K562 (cell line): ENCODE results near the gene NINL. TPM values are rescaled to one million over a fixed set of nuclear protein-coding genes. Genes with fewer than 3 reads are reported as not detected.

ENCODE experiments used
- ATAC-seq: fragments of 200-7000 bp; cut with Tn5 transposase; 3 replicates; pipeline ENCODE4 v1.9.1; 2020; ENCODE audit warnings: moderate library complexity
- BruUV-seq: library from RNA; stranded (reverse); fragments of 400-500 nt; replicated peaks from 2 replicates; lab custom pipeline; 2021; lab: Mats Ljungman, UMichigan
- CTCF ChIA-PET: fragments of 300-600 bp; formaldehyde crosslinking; extraction: SDS; loops from one replicate; lab custom pipeline; 2021; ENCODE audit warnings: low intra/inter-chr PET ratio; lab: Yijun Ruan, JAX
- POLR2A ChIA-PET: fragments of 300-600, 350-650 bp; sonication (Branson Sonifier 250); formaldehyde crosslinking; extraction: SDS; loops from one replicate; lab custom pipeline; 2021; ENCODE audit warnings: antibody characterized with exemption, inconsistent platforms; lab: Yijun Ruan, JAX
- DNase-seq, 4 experiments: peaks; one replicate each; pipeline versions ENCODE4 v3.0.0 to v3.0.0-alpha.2; 2011 to 2018; ENCODE audit warnings: low spot score in 3 of 4, mixed read lengths in 3 of 4; ENCODE audit errors: extremely low read depth in 1 of 4
- FAIRE-seq: peaks from 2 replicates; lab custom pipeline; 2011; peaks lifted over from hg19 to GRCh38; lab: Jason Lieb, UNC
- H2AFZ ChIP-seq: 2 replicates; pipeline ENCODE4 v1.6.0; 2011; ENCODE audit warnings: low read depth, low read length, control low read depth, inconsistent platforms
- H3K27ac ChIP-seq: fragments of 200-600 bp; 3 replicates; pipeline ENCODE4 v1.8.0; 2011; ENCODE audit warnings: low read depth, mild to moderate bottlenecking, control low read depth, inconsistent platforms, low read length, moderate library complexity, mixed read lengths; ENCODE audit errors: extremely low read depth
- H3K27me3 ChIP-seq, 2 experiments: fragments of 300-600 bp in 1 of 2; 2 replicates in 1 of 2; 3 replicates in 1 of 2; pipeline versions ENCODE4 v1.6.0 to v1.8.0; 2011; ENCODE audit warnings: inconsistent platforms in 2 of 2, low read length in 2 of 2, mild to moderate bottlenecking in 1 of 2, mixed read lengths in 1 of 2, moderate library complexity in 1 of 2; ENCODE audit not compliant: control insufficient read depth in 2 of 2, insufficient read depth in 2 of 2
- H3K36me3 ChIP-seq: fragments of 300-600 bp; 3 replicates; pipeline ENCODE4 v1.8.0; 2011; ENCODE audit warnings: mild to moderate bottlenecking, low read length, inconsistent platforms; ENCODE audit not compliant: control insufficient read depth, insufficient read depth
- H3K4me1 ChIP-seq, 2 experiments: fragments of 200-600 bp in 1 of 2; replicated peaks in 1 of 2; 2 replicates in 1 of 2; 3 replicates in 1 of 2; pipeline versions ENCODE4 v1.5.1 to v1.8.0; 2011; ENCODE audit warnings: inconsistent platforms in 2 of 2, low read length in 2 of 2, mild to moderate bottlenecking in 1 of 2, mixed read lengths in 1 of 2, moderate library complexity in 1 of 2; ENCODE audit not compliant: control insufficient read depth in 2 of 2, insufficient read depth in 2 of 2
- H3K4me2 ChIP-seq: 2 replicates; pipeline ENCODE4 v1.6.1; 2011; ENCODE audit warnings: low read length, control low read depth, inconsistent platforms, mixed read lengths; ENCODE audit not compliant: insufficient read depth
- H3K4me3 ChIP-seq: fragments of 200-600 bp; sonication (generic), shearing (Covaris generic); 2 replicates; pipeline ENCODE4 v1.5.1; 2016; ENCODE audit warnings: control low read depth, inconsistent platforms
- H3K79me2 ChIP-seq: fragments of 200-600 bp; 3 replicates; pipeline ENCODE4 v1.8.0; 2011; ENCODE audit warnings: low read length, inconsistent platforms; ENCODE audit not compliant: control insufficient read depth, insufficient read depth
- H3K9ac ChIP-seq, 2 experiments: 2 replicates each; pipeline versions ENCODE4 v1.6.0 to v1.6.1; 2011; ENCODE audit warnings: low read depth in 2 of 2, low read length in 2 of 2, control low read depth in 1 of 2, inconsistent platforms in 1 of 2, mild to moderate bottlenecking in 1 of 2, mixed read lengths in 1 of 2; ENCODE audit not compliant: insufficient read depth in 1 of 2
- H3K9me1 ChIP-seq: one replicate; pipeline ENCODE4 v1.6.0; 2011; ENCODE audit warnings: inconsistent platforms, mild to moderate bottlenecking, low read length, moderate library complexity; ENCODE audit not compliant: control insufficient read depth, insufficient read depth
- H3K9me3 ChIP-seq: replicated peaks from 2 replicates; pipeline ENCODE4 v1.5.1; 2011; ENCODE audit warnings: low read depth, low read length, inconsistent platforms; ENCODE audit not compliant: control insufficient read depth, insufficient read depth
- H4K20me1 ChIP-seq: replicated peaks from 2 replicates; pipeline ENCODE4 v1.6.1; 2011; ENCODE audit warnings: low read length, inconsistent platforms, mixed read lengths; ENCODE audit not compliant: control insufficient read depth, insufficient read depth
- L3MBTL2 ChIP-seq: fragments of 450-650 bp; IDR thresholded peaks from 2 replicates; pipeline ENCODE4 v1.6.1; 2016; ENCODE audit warnings: mild to moderate bottlenecking, moderate library complexity
- NONO ChIP-seq, 2 experiments: fragments of 200-400 bp in 1 of 2; fragments of 450-650 bp in 1 of 2; formaldehyde crosslinking in 1 of 2; IDR thresholded peaks; 2 replicates each; pipeline ENCODE4 v1.6.1; 2017; ENCODE audit warnings: low read depth in 2 of 2, mild to moderate bottlenecking in 2 of 2, moderate library complexity in 2 of 2, low read length in 1 of 2
- SNRNP70 ChIP-seq: fragments of 200-400 bp; formaldehyde crosslinking; optimal IDR thresholded peaks from 2 replicates; pipeline ENCODE3; 2017; ENCODE audit warnings: low read depth, low read length
- TAF1 ChIP-seq: IDR thresholded peaks from 2 replicates; pipeline ENCODE4 v1.6.1; 2011; ENCODE audit warnings: mild to moderate bottlenecking, low read length, moderate library complexity; ENCODE audit not compliant: insufficient read depth, control insufficient read depth, severe bottlenecking; ENCODE audit errors: extremely low read depth
- XRCC3 ChIP-seq: fragments of 450-650 bp; IDR thresholded peaks from 2 replicates; pipeline ENCODE4 v1.6.1; 2017; ENCODE audit warnings: mild to moderate bottlenecking, moderate library complexity
- ZBTB8A ChIP-seq: fragments of 450-650 bp; IDR thresholded peaks from 2 replicates; pipeline ENCODE4 v1.6.1; 2018; ENCODE audit warnings: mild to moderate bottlenecking, moderate library complexity; ENCODE audit not compliant: partially characterized antibody
- ZNF175 ChIP-seq: fragments of 200-800 bp; sonication (Bioruptor generic); IDR thresholded peaks from 2 replicates; pipeline ENCODE4 v1.6.1; 2016; ENCODE audit warnings: low read depth, mild to moderate bottlenecking, missing genetic modification characterization, missing compliant biosample characterization
- WGBS: fragments of 100-300 bp; shearing (Covaris generic); methylation state at CpG from one replicate; pipeline ENCODE4 v1.1.6; 2016; ENCODE audit warnings: low coverage, mixed read lengths; ENCODE audit not compliant: insufficient coverage; ENCODE audit errors: missing lambda C conversion rate; 5-methylcytosine and 5-hydroxymethylcytosine counted together
- in situ Hi-C: fragments of 300-500 bp; cut with MboI; formaldehyde crosslinking; loops from 4 replicates; pipeline ENCODE4 v1.15.0; 2018; ENCODE audit warnings: inconsistent platforms, mixed read lengths
- intact Hi-C: fragments of 100-400 bp; cut with micrococcal nuclease; formaldehyde crosslinking; loops from 2 replicates; pipeline ENCODE4 v1.14.2; 2022
- polyA plus RNA-seq, 8 experiments: library from polyadenylated mRNA; depleted of rRNA in 4 of 8; stranded (reverse) in 5 of 8; unstranded in 3 of 8; fragments of >200 nt; fragmentation: Nextera tagmentation in 2 of 8; fragmentation: Illumina TruSeq in 1 of 8; extraction: Ambion mirVana in 2 of 8; extraction: Trizol in 1 of 8; gene quantifications; 2 replicates each; pipeline versions ENCODE4 v1.2.1 to v1.2.3, GENCODE V29; 2011 to 2014; ENCODE audit warnings: inconsistent platforms in 1 of 8, missing spikeins in 1 of 8
- total RNA-seq, 7 experiments: library from RNA; depleted of rRNA in 6 of 7; stranded (reverse); fragments of >200 nt in 6 of 7; fragmentation: Illumina TruSeq in 2 of 7; extraction: Trizol in 2 of 7; gene quantifications; 2 replicates each; pipeline versions ENCODE4 v1.2.1 to v1.2.3, GENCODE V29; 2011 to 2021; ENCODE audit warnings: low replicate concordance in 1 of 7
- TF ChIP-seq, protein P1 (sequence below), 3 experiments: IDR thresholded peaks in 2 of 3; conservative IDR thresholded peaks in 1 of 3; 2 replicates each; pipeline ENCODE4 v1.5.1; 2011 to 2012; ENCODE audit warnings: low read length in 3 of 3, mild to moderate bottlenecking in 3 of 3, control low read depth in 2 of 3, improper control_type of control experiment in 1 of 3, inconsistent platforms in 1 of 3, low read depth in 1 of 3, mixed read lengths in 1 of 3, moderate library complexity in 1 of 3; ENCODE audit not compliant: insufficient read depth in 2 of 3

The NINL gene
- total and polyA plus RNA-seq, 9 of the 15 experiments (the other 6 are each of a cell fraction or from before 2014, with no cell fraction given) = 0.03 to 0.22 (median 0.05) TPM; not detected in 5

DNA sequence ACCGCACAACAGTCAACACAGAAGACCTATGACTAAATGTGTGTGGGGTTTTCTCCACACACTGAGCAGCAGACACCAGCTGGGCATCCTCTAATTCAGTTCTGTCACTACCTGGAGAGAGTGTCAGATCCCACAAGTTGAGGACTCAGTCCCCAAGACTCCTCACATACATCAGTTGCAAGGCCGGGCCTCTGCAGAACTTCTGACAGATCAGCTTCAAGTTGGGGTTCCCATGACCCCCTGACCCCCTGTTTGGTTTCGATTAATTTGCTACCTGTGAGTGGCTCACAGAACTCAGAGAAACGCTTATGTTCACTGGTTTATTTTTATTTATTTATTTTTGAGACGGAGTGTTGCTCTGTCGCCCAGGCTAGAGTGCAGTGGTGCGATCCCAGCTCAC, 3.2 kb upstream of the NINL start (continued):
- TF ChIP-seq NONO (IDR thresholded peaks at IDR 0.05; ENCODE audit: low read depth in 2 of 2, low read length in 1 of 2) (no peak), ZNF175 (CRISPR knock-in tag) (no peak), XRCC3 (no peak), SNRNP70 (no peak), ZBTB8A (no peak)
- TF ChIP-seq, protein P1, sequence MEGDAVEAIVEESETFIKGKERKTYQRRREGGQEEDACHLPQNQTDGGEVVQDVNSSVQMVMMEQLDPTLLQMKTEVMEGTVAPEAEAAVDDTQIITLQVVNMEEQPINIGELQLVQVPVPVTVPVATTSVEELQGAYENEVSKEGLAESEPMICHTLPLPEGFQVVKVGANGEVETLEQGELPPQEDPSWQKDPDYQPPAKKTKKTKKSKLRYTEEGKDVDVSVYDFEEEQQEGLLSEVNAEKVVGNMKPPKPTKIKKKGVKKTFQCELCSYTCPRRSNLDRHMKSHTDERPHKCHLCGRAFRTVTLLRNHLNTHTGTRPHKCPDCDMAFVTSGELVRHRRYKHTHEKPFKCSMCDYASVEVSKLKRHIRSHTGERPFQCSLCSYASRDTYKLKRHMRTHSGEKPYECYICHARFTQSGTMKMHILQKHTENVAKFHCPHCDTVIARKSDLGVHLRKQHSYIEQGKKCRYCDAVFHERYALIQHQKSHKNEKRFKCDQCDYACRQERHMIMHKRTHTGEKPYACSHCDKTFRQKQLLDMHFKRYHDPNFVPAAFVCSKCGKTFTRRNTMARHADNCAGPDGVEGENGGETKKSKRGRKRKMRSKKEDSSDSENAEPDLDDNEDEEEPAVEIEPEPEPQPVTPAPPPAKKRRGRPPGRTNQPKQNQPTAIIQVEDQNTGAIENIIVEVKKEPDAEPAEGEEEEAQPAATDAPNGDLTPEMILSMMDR (IDR thresholded peaks at IDR 0.05 in 2 of 3, conservative IDR thresholded peaks at IDR 0.05 in 1 of 3; ENCODE audit: insufficient read depth in 2 of 3, low read depth in 1 of 3, low read length in 3 of 3) = no peak

DNA sequence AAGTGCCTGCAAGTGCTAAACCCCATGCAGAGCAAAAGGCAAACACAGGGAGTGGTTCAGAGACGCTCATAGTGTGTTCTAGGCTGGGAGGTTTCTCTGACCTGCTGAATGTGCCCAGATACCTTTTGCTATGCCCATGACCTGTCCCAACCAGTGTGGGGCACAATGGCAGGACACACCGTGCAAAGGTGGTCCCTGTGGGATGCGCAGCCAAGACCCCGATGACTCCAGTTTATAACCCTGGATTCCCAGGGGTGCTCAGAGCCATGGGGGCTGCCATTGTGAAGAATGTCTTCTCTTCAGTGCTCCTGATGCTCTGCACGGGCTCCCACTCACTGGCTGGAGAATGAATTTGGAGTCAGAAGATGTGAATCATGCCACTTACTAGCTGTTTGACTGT, 2.2 kb upstream of the NINL start:
- POLR2A ChIA-PET = no interaction called here
- H3K79me2 ChIP-seq = no peaks in the 10 kb centered on the region
- H3K4me2 ChIP-seq = no peak overlapping the region
- TF ChIP-seq TAF1 (no peak), L3MBTL2 (no peak)
- WGBS = 0% methylated on average over 5 of the region's 5 CpGs
- H2AFZ ChIP-seq = no peak overlapping the region
- CTCF ChIA-PET = no interaction called here
- DNase-seq (no peak), ATAC-seq (no peak), FAIRE-seq (no peak)
- no peaks in the 10 kb centered on the region for H3K36me3 ChIP-seq
- H3K9me3 ChIP-seq = no peaks in the 10 kb centered on the region
- no TSS peak for BruUV-seq
- no peak overlapping the region for H3K27ac ChIP-seq
- in situ Hi-C loops = no loop called here
- no peaks in the 10 kb centered on the region for H4K20me1 ChIP-seq
- H3K9me1 ChIP-seq = no peaks in the 10 kb centered on the region
- H3K4me3 ChIP-seq = no peak overlapping the region
- H3K27me3 ChIP-seq = peaks cover 3 to 21% of the 10 kb centered on the region in 2 experiments; a peak in 4 of 5 replicates
- peaks cover 0 to 8% of the 10 kb centered on the region in 2 experiments; a peak in 2 of 5 replicates for H3K4me1 ChIP-seq
- H3K9ac ChIP-seq = no peak overlapping the region
- intact Hi-C loops = no loop called here
